Stimulated activated CD4-positive, alpha-beta T cell treated with anti-CD3 and anti-CD28 coated beads, Interleukin-4, amount 100 ng/mL, for 1 hour (primary cell): ENCODE measurements around the gene PRR7.
"Not testable (repeated sequence)": the region's sequence is repeated elsewhere in the genome, so short reads cannot be mapped to it uniquely, and the experiment has no call there.

Experiments used
- DNase-seq: peaks from one replicate; pipeline ENCODE4 v3.0.0-alpha.2; 2020

The PRR7 gene

GRCh38 chr5:177470759-177471536, 24.3 kb downstream of the PRR7 start:
- no peak for DNase-seq

GRCh38 chr5:177471610-177472356, 25.2 kb downstream of the PRR7 start:
- DNase-seq, result no peak

- peak; percentile 52 for DNase-seq
Measured at GRCh38 chr5:177472460-177473442, 26.1 kb downstream of the PRR7 start.

GRCh38 chr5:177473443-177474001, 26.9 kb downstream of the PRR7 start, which contains the start of gene DBN1:
Gene DBN1, minus strand, starts transcription at chr5:177473634. Its CDS starts 113 bp downstream, at chr5:177473521.
- DNase-seq, result peak; percentile 30

- DNase-seq, result no peak
Measured at GRCh38 chr5:177474002-177474476, 27.4 kb downstream of the PRR7 start.

GRCh38 chr5:177474846-177475562, 28.4 kb downstream of the PRR7 start:
- DNase-seq, result no peak

- DNase-seq, result no peak
Measured at GRCh38 chr5:177475563-177476427, 29.2 kb downstream of the PRR7 start.

GRCh38 chr5:177476531-177477233, 30.1 kb downstream of the PRR7 start:
- no peak for DNase-seq

GRCh38 chr5:177477701-177478477, 31.3 kb downstream of the PRR7 start:
- no peak for DNase-seq

GRCh38 chr5:177478711-177479646, 32.4 kb downstream of the PRR7 start:
- no peak for DNase-seq

GRCh38 chr5:177479774-177480173, 33.2 kb downstream of the PRR7 start:
- DNase-seq, result no peak

- no peak for DNase-seq
Measured at GRCh38 chr5:177482359-177482795, 35.8 kb downstream of the PRR7 start.

GRCh38 chr5:177483042-177483441, 36.4 kb downstream of the PRR7 start:
- no peak for DNase-seq

- DNase-seq, result no peak
Measured at GRCh38 chr5:177483994-177484901, 37.6 kb downstream of the PRR7 start.

GRCh38 chr5:177484902-177485549, 38.4 kb downstream of the PRR7 start:
- DNase-seq, result no peak

GRCh38 chr5:177485753-177486152, 39.1 kb downstream of the PRR7 start:
- DNase-seq, result not testable (repeated sequence)
